ENCODE data around the gene TRAPPC1. TPM values are rescaled to one million over a fixed set of nuclear protein-coding genes. Genes with fewer than 3 reads are reported as not detected.

The TRAPPC1 gene
- total RNA-seq, 1 donor from 2014 or later, result 110 TPM

GRCh38 chr17:7916385-7916682 lies 15.4 kb downstream of the TRAPPC1 start:
- peaks cover 11% of the 10 kb centered on the region for H3K36me3 ChIP-seq
- DNase-seq (no peak), ATAC-seq (no peak)
- intact Hi-C loops (cut with DNase I), result no loop called here
- peak overlapping the region; percentile 73 for H3K4me3 ChIP-seq
- H3K9me3 ChIP-seq, result no peaks in the 10 kb centered on the region
- H3K4me1 ChIP-seq, result peaks cover 33% of the 10 kb centered on the region
- no peaks in the 10 kb centered on the region for H3K27me3 ChIP-seq (ENCODE audit: low read depth)
- TF ChIP-seq CTCF (IDR thresholded peaks at IDR 0.05), result no peak
- peak overlapping the region; percentile 97 for H3K27ac ChIP-seq

GRCh38 chr17:7915611-7916384 lies 15.9 kb downstream of the TRAPPC1 start, which contains the start of gene RNF227:
RNF227 (minus strand) TSS chr17:7916289; CDS start chr17:7916195, 94 bp downstream.
- DNase-seq (peak; percentile 96), ATAC-seq (peak; percentile 91 to 92)
- Histone ChIP-seq H3K9me3 (no peaks in the 10 kb centered on the region), H3K27me3 (ENCODE audit: low read depth) (no peaks in the 10 kb centered on the region), H3K36me3 (peaks cover 16% of the 10 kb centered on the region), H3K27ac (peak within 1 kb of the TSS; percentile 97), H3K4me1 (peaks cover 33% of the 10 kb centered on the region), H3K4me3 (peak within 1 kb of the TSS; percentile 73)
- intact Hi-C loops (cut with DNase I), result no loop called here
- no peak for TF ChIP-seq CTCF (IDR thresholded peaks at IDR 0.05)

GRCh38 chr17:7915179-7915610 lies 16.6 kb downstream of the TRAPPC1 start:
- Histone ChIP-seq H3K4me1 (peaks cover 33% of the 10 kb centered on the region), H3K4me3 (peak overlapping the region; percentile 73), H3K36me3 (peaks cover 22% of the 10 kb centered on the region), H3K27me3 (ENCODE audit: low read depth) (no peaks in the 10 kb centered on the region), H3K27ac (peak overlapping the region; percentile 97), H3K9me3 (no peaks in the 10 kb centered on the region)
- ATAC-seq, result peak in 1 of 2 donors; percentile 54
- TF ChIP-seq CTCF (IDR thresholded peaks at IDR 0.05), result no peak
- DNase-seq, result no peak
- intact Hi-C loops (cut with DNase I), result no loop called here

- Histone ChIP-seq H3K9me3 (no peaks in the 10 kb centered on the region), H3K4me3 (no peak overlapping the region), H3K36me3 (peaks cover 44% of the 10 kb centered on the region), H3K27ac (no peak overlapping the region), H3K27me3 (ENCODE audit: low read depth) (no peaks in the 10 kb centered on the region), H3K4me1 (peaks cover 33% of the 10 kb centered on the region)
- intact Hi-C loops (cut with DNase I), result no loop called here
- TF ChIP-seq CTCF (IDR thresholded peaks at IDR 0.05), result peak; percentile 70
- DNase-seq (no peak), ATAC-seq (peak; percentile 22 to 28)
These were observed 18.7 kb downstream of the TRAPPC1 start for GRCh38 chr17:7912927-7913524.

GRCh38 chr17:7911116-7911515 lies 20.6 kb downstream of the TRAPPC1 start:
- peaks cover 22% of the 10 kb centered on the region for H3K4me1 ChIP-seq
- H3K27ac ChIP-seq, result no peak overlapping the region
- no peaks in the 10 kb centered on the region for H3K9me3 ChIP-seq
- no peak for TF ChIP-seq CTCF (IDR thresholded peaks at IDR 0.05)
- ATAC-seq, result no peak
- intact Hi-C loops (cut with DNase I), result no loop called here
- no peaks in the 10 kb centered on the region for H3K27me3 ChIP-seq (ENCODE audit: low read depth)
- DNase-seq, result no peak
- H3K4me3 ChIP-seq, result no peak overlapping the region
- H3K36me3 ChIP-seq, result peaks cover 63% of the 10 kb centered on the region

Data from lower lobe of right lung (tissue), 2 donors.